Measurements from ENCODE around the gene RPL36AL. TPM values are rescaled to one million over a fixed set of nuclear protein-coding genes. Genes with fewer than 3 reads are reported as not detected.

Gene RPL36AL
- polyA plus RNA-seq (2012; rRNA removed) = 260 and 337 TPM in 2 replicates
- polyA plus RNA-seq (2012; cell fraction: cytosol; rRNA removed) = 446 and 755 TPM in 2 replicates
- polyA plus RNA-seq (2012; cell fraction: nucleus; rRNA removed) = 59.1 and 73.7 TPM in 2 replicates

GRCh38 chr14:49620182-49621113, at the start of gene RPL36AL, which contains the start of gene MGAT2:
TSS of gene RPL36AL (minus strand) at chr14:49620626. CDS start at chr14:49619104, 1,522 bp downstream.
TSS of gene MGAT2 (plus strand) at chr14:49620799. CDS start at chr14:49621269, 470 bp downstream.
- Histone ChIP-seq H3K27me3 (ENCODE audit: insufficient read depth) (no peaks in the 10 kb centered on the region), H3F3A (replicated peaks; ENCODE audit: insufficient read depth) (peaks cover 30% of the 10 kb centered on the region), H3K9ac (peak within 1 kb of the TSS; percentile 95), H2AFZ (ENCODE audit: low read depth) (peak within 1 kb of the TSS; percentile 88), H3K4me1 (ENCODE audit: control insufficient read depth in 1 of 2, insufficient read depth in 2 of 2, low read depth in 1 of 2, low read length in 1 of 2) (peaks cover 22 to 29% of the 10 kb centered on the region in 2 experiments), H3K27ac (ENCODE audit: low read depth in 2 of 2, low read length in 1 of 2) (peak within 1 kb of the TSS; percentile 97 to 98), H3K4me3 (ENCODE audit: low read depth in 2 of 2, low read length in 1 of 2) (peak within 1 kb of the TSS; percentile 92 to 96), H3K79me2 (ENCODE audit: insufficient read depth) (peaks cover 78% of the 10 kb centered on the region), H3K9me3 (no peaks in the 10 kb centered on the region), H3K9me2 (no peaks in the 10 kb centered on the region), H4K20me1 (ENCODE audit: insufficient read depth) (peaks cover 39% of the 10 kb centered on the region), H3K4me2 (peak within 1 kb of the TSS; percentile 87), H3K36me3 (replicated peaks in 1 of 2; ENCODE audit: control insufficient read depth in 1 of 2, insufficient read depth in 2 of 2, low read length in 1 of 2) (peaks cover 30 to 39% of the 10 kb centered on the region in 2 experiments)
- peak; percentile 99 for DNase-seq
- POLR2A ChIA-PET = interaction anchor here (0.8 to 2.8 kb wide), 12 partner anchors 10 to 242 kb away, joined by 3 to 17 read pairs (median 6); partner anchors contain the start of genes DNAAF2, KLHDC2, LRR1 and NEMF
- CTCF ChIA-PET = interaction anchor here (0.6 to 6.1 kb wide), 10 partner anchors 12 to 483 kb away, joined by 3 to 39 read pairs (median 4); partner anchors contain the start of genes DNAAF2, LRR1 and RPS29
- WGBS (ENCODE audit: low lambda C conversion rate) = under 1% methylated on average over 48 of the region's 85 CpGs
- TF ChIP-seq FOSL2 (IDR thresholded peaks at IDR 0.05; ENCODE audit: borderline replicate concordance, low read depth) (no peak; the same call in 1 of the 2 replicates), RFX5 (IDR thresholded peaks at IDR 0.05; ENCODE audit: low read length) (no peak), GATA2 (CRISPR knock-in tag; IDR thresholded peaks at IDR 0.05) (no peak), FOXM1 (IDR thresholded peaks at IDR 0.05; ENCODE audit: low read depth) (no peak), NRF1 (IDR thresholded peaks at IDR 0.05; ENCODE audit: low read depth, low read length) (no peak), TAF1 (IDR thresholded peaks at IDR 0.05; ENCODE audit: borderline replicate concordance, low read depth, low read length) (peak; percentile 93), MEF2A (IDR thresholded peaks at IDR 0.05; ENCODE audit: borderline replicate concordance, low read depth) (no peak), SIN3A (IDR thresholded peaks at IDR 0.05; ENCODE audit: borderline replicate concordance, low read depth, low read length) (0 out of 2 replicates have a peak, but pooled peaks have one; percentile 40), CTCF (IDR thresholded peaks at IDR 0.05) (peak; percentile 45), FOXJ3 (CRISPR knock-in tag; IDR thresholded peaks at IDR 0.05) (no peak), EP300 (IDR thresholded peaks at IDR 0.05; ENCODE audit: borderline replicate concordance in 1 of 2, low read depth in 1 of 2, low read length in 1 of 2) (no peak), POLR2AphosphoS5 (IDR thresholded peaks at IDR 0.05; ENCODE audit: low read depth, low read length) (peak; percentile 98), JUND (IDR thresholded peaks at IDR 0.05) (0 out of 2 replicates have a peak, but pooled peaks have one; percentile 16), RCOR1 (IDR thresholded peaks at IDR 0.05; ENCODE audit: low read length) (no peak), RXRA (IDR thresholded peaks at IDR 0.05; ENCODE audit: borderline replicate concordance, low read depth) (peak; percentile 28; the same call in 1 of the 2 replicates), MXI1 (IDR thresholded peaks at IDR 0.05; ENCODE audit: low read depth, low read length) (peak; percentile 60), TCF12 (IDR thresholded peaks at IDR 0.05) (no peak), PBX3 (IDR thresholded peaks at IDR 0.05) (peak; percentile 99), CHD2 (IDR thresholded peaks at IDR 0.05; ENCODE audit: low read length, partially characterized antibody) (peak; percentile 7), RAD21 (IDR thresholded peaks at IDR 0.05; ENCODE audit: low read length) (no peak), TEAD4 (IDR thresholded peaks at IDR 0.05; ENCODE audit: borderline replicate concordance, insufficient read depth) (no peak)
- TF ChIP-seq, protein P1, sequence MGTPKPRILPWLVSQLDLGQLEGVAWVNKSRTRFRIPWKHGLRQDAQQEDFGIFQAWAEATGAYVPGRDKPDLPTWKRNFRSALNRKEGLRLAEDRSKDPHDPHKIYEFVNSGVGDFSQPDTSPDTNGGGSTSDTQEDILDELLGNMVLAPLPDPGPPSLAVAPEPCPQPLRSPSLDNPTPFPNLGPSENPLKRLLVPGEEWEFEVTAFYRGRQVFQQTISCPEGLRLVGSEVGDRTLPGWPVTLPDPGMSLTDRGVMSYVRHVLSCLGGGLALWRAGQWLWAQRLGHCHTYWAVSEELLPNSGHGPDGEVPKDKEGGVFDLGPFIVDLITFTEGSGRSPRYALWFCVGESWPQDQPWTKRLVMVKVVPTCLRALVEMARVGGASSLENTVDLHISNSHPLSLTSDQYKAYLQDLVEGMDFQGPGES (IDR thresholded peaks at IDR 0.05; ENCODE audit: low read depth, low read length) = peak; percentile 71
- TF ChIP-seq, protein P2, sequence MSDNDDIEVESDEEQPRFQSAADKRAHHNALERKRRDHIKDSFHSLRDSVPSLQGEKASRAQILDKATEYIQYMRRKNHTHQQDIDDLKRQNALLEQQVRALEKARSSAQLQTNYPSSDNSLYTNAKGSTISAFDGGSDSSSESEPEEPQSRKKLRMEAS (IDR thresholded peaks at IDR 0.05; ENCODE audit: low read depth) = peak; percentile 83
- TF ChIP-seq, protein P3, sequence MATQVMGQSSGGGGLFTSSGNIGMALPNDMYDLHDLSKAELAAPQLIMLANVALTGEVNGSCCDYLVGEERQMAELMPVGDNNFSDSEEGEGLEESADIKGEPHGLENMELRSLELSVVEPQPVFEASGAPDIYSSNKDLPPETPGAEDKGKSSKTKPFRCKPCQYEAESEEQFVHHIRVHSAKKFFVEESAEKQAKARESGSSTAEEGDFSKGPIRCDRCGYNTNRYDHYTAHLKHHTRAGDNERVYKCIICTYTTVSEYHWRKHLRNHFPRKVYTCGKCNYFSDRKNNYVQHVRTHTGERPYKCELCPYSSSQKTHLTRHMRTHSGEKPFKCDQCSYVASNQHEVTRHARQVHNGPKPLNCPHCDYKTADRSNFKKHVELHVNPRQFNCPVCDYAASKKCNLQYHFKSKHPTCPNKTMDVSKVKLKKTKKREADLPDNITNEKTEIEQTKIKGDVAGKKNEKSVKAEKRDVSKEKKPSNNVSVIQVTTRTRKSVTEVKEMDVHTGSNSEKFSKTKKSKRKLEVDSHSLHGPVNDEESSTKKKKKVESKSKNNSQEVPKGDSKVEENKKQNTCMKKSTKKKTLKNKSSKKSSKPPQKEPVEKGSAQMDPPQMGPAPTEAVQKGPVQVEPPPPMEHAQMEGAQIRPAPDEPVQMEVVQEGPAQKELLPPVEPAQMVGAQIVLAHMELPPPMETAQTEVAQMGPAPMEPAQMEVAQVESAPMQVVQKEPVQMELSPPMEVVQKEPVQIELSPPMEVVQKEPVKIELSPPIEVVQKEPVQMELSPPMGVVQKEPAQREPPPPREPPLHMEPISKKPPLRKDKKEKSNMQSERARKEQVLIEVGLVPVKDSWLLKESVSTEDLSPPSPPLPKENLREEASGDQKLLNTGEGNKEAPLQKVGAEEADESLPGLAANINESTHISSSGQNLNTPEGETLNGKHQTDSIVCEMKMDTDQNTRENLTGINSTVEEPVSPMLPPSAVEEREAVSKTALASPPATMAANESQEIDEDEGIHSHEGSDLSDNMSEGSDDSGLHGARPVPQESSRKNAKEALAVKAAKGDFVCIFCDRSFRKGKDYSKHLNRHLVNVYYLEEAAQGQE (IDR thresholded peaks at IDR 0.05; ENCODE audit: low read depth, low read length) = peak; percentile 61
